Rectal smooth muscle tissue (tissue), 1 donor: ENCODE data around the gene MGAT5.
A peak's percentile ranks its signal among the peaks of the same experiment; 100 is the strongest.
"Not testable (repeated sequence)": the region's sequence is repeated elsewhere in the genome, so short reads cannot be mapped to it uniquely, and the experiment has no call there.

ENCODE experiments used
- H3K27ac ChIP-seq: one replicate; pipeline ENCODE4 v1.7.0; 2013; ENCODE audit warnings: low read depth, low read length, inconsistent platforms
- H3K27me3 ChIP-seq: one replicate; pipeline ENCODE4 v1.7.0; 2013; ENCODE audit warnings: low read length; ENCODE audit not compliant: control insufficient read depth, insufficient read depth
- H3K36me3 ChIP-seq: one replicate; pipeline ENCODE4 v1.7.0; 2013; ENCODE audit warnings: low read length; ENCODE audit not compliant: control insufficient read depth, insufficient read depth
- H3K4me1 ChIP-seq: one replicate; pipeline ENCODE4 v1.7.0; 2013; ENCODE audit warnings: low read length; ENCODE audit not compliant: control insufficient read depth, insufficient read depth
- H3K4me3 ChIP-seq: one replicate; pipeline ENCODE4 v1.7.0; 2013; ENCODE audit warnings: low read length
- H3K9ac ChIP-seq: one replicate; pipeline ENCODE4 v1.7.0; 2013; ENCODE audit warnings: low read length

Gene MGAT5

GRCh38 chr2:134289225-134289624 is 35.4 kb downstream of the MGAT5 start:
- H3K9ac ChIP-seq: no peak overlapping the region
- no peaks in the 10 kb centered on the region for H3K36me3 ChIP-seq
- H3K4me1 ChIP-seq: no peaks in the 10 kb centered on the region
- H3K27ac ChIP-seq: no peak overlapping the region
- no peaks in the 10 kb centered on the region for H3K27me3 ChIP-seq
- no peak overlapping the region for H3K4me3 ChIP-seq

- H3K4me3 ChIP-seq: no peak overlapping the region
- no peaks in the 10 kb centered on the region for H3K4me1 ChIP-seq
- no peaks in the 10 kb centered on the region for H3K36me3 ChIP-seq
- no peak overlapping the region for H3K27ac ChIP-seq
- no peaks in the 10 kb centered on the region for H3K27me3 ChIP-seq
- H3K9ac ChIP-seq: no peak overlapping the region
These were observed 36.5 kb downstream of the MGAT5 start for GRCh38 chr2:134290358-134290757.

- Histone ChIP-seq H3K4me1 (no peaks in the 10 kb centered on the region), H3K27ac (no peak overlapping the region), H3K9ac (no peak overlapping the region), H3K36me3 (no peaks in the 10 kb centered on the region), H3K27me3 (no peaks in the 10 kb centered on the region), H3K4me3 (no peak overlapping the region)
These were observed 38.6 kb downstream of the MGAT5 start for GRCh38 chr2:134292514-134292913.

- Histone ChIP-seq H3K27ac (no peak overlapping the region), H3K27me3 (no peaks in the 10 kb centered on the region), H3K9ac (no peak overlapping the region), H3K36me3 (no peaks in the 10 kb centered on the region), H3K4me3 (no peak overlapping the region), H3K4me1 (no peaks in the 10 kb centered on the region)
These were observed 40.1 kb downstream of the MGAT5 start for GRCh38 chr2:134293719-134294537.

- H3K4me3 ChIP-seq, H3K4me1 ChIP-seq, H3K27ac ChIP-seq: not testable (repeated sequence)
These were observed 40.7 kb downstream of the MGAT5 start for GRCh38 chr2:134294598-134294997.

GRCh38 chr2:134295441-134295840 is 41.6 kb downstream of the MGAT5 start:
- Histone ChIP-seq H3K27ac (no peak overlapping the region), H3K9ac (no peak overlapping the region), H3K36me3 (no peaks in the 10 kb centered on the region), H3K27me3 (no peaks in the 10 kb centered on the region), H3K4me1 (no peaks in the 10 kb centered on the region), H3K4me3 (no peak overlapping the region)

More at GRCh38 chr2:134294598-134294997, 40.7 kb downstream of the MGAT5 start:
- not testable (repeated sequence) for H3K9ac ChIP-seq, H3K36me3 ChIP-seq, H3K27me3 ChIP-seq

- Histone ChIP-seq H3K4me1 (no peaks in the 10 kb centered on the region), H3K36me3 (no peaks in the 10 kb centered on the region), H3K27ac (peak overlapping the region; percentile 43), H3K9ac (no peak overlapping the region), H3K4me3 (no peak overlapping the region), H3K27me3 (no peaks in the 10 kb centered on the region)
These were observed 42.4 kb downstream of the MGAT5 start for GRCh38 chr2:134296301-134296700.

GRCh38 chr2:134299334-134299733 is 45.5 kb downstream of the MGAT5 start:
- H3K4me1 ChIP-seq: peaks cover 3% of the 10 kb centered on the region
- no peaks in the 10 kb centered on the region for H3K27me3 ChIP-seq
- H3K36me3 ChIP-seq: no peaks in the 10 kb centered on the region
- no peak overlapping the region for H3K4me3 ChIP-seq
- H3K27ac ChIP-seq: no peak overlapping the region
- H3K9ac ChIP-seq: no peak overlapping the region

GRCh38 chr2:134300585-134300984 is 46.7 kb downstream of the MGAT5 start:
- Histone ChIP-seq H3K36me3 (no peaks in the 10 kb centered on the region), H3K4me1 (peaks cover 3% of the 10 kb centered on the region), H3K27ac (no peak overlapping the region), H3K9ac (no peak overlapping the region), H3K4me3 (no peak overlapping the region), H3K27me3 (no peaks in the 10 kb centered on the region)

- H3K4me3 ChIP-seq: no peak overlapping the region
- H3K27me3 ChIP-seq: no peaks in the 10 kb centered on the region
- H3K36me3 ChIP-seq: no peaks in the 10 kb centered on the region
- H3K27ac ChIP-seq: no peak overlapping the region
- peaks cover 3% of the 10 kb centered on the region for H3K4me1 ChIP-seq
- no peak overlapping the region for H3K9ac ChIP-seq
These were observed 47.4 kb downstream of the MGAT5 start for GRCh38 chr2:134301099-134301927.

- Histone ChIP-seq H3K4me3 (no peak overlapping the region), H3K27me3 (no peaks in the 10 kb centered on the region), H3K36me3 (no peaks in the 10 kb centered on the region), H3K27ac (no peak overlapping the region), H3K4me1 (peaks cover 3% of the 10 kb centered on the region), H3K9ac (no peak overlapping the region)
These were observed 48.0 kb downstream of the MGAT5 start for GRCh38 chr2:134301928-134302260.

GRCh38 chr2:134304394-134305108 is 50.7 kb downstream of the MGAT5 start:
- peaks cover 3% of the 10 kb centered on the region for H3K4me1 ChIP-seq
- H3K9ac ChIP-seq: no peak overlapping the region
- no peaks in the 10 kb centered on the region for H3K27me3 ChIP-seq
- H3K36me3 ChIP-seq: no peaks in the 10 kb centered on the region
- no peak overlapping the region for H3K4me3 ChIP-seq
- no peak overlapping the region for H3K27ac ChIP-seq
